H1 (cell line): ENCODE data around the gene CC2D2A. TPM values are rescaled to one million over a fixed set of nuclear protein-coding genes. Genes with fewer than 3 reads are reported as not detected.
"Not testable (repeated sequence)": the region's sequence is repeated elsewhere in the genome, so short reads cannot be mapped to it uniquely, and the experiment has no call there.

Experiments
- CTCF ChIA-PET: fragments of 300-600 bp; sonication (Branson Sonifier 250); formaldehyde crosslinking; loops from one replicate; lab custom pipeline; 2021; ENCODE audit not compliant: partially characterized antibody; lab: Charles Lee
- POLR2A ChIA-PET: fragments of 300-600 bp; sonication (Branson Sonifier 250); formaldehyde crosslinking; loops from one replicate; lab custom pipeline; 2021; ENCODE audit warnings: inconsistent platforms; ENCODE audit not compliant: partially characterized antibody; lab: Charles Lee
- DNase-seq, 2 experiments: peaks; one replicate each; pipeline versions ENCODE4 v3.0.0 to v3.0.0-alpha.2; 2010 to 2022; ENCODE audit warnings: low spot score in 2 of 2, low read depth in 1 of 2, mixed read lengths in 1 of 2
- FAIRE-seq: peaks from 2 replicates; lab custom pipeline; 2011; peaks lifted over from hg19 to GRCh38; lab: Jason Lieb, UNC
- H2AFZ ChIP-seq: 2 replicates; pipeline ENCODE4 v1.8.1; 2012; ENCODE audit warnings: low read length, inconsistent platforms
- H2AK5ac ChIP-seq: 2 replicates; pipeline ENCODE4 v1.6.1; 2013; ENCODE audit warnings: low read depth, low read length
- H2BK120ac ChIP-seq: replicated peaks from 2 replicates; pipeline ENCODE3; 2013; ENCODE audit warnings: low read depth, low read length, inconsistent platforms
- H2BK12ac ChIP-seq: 2 replicates; pipeline ENCODE4 v1.6.1; 2013; ENCODE audit warnings: low read depth, low read length
- H2BK15ac ChIP-seq: 2 replicates; pipeline ENCODE4 v1.6.1; 2013; ENCODE audit warnings: low read length
- H2BK20ac ChIP-seq: 2 replicates; pipeline ENCODE4 v1.6.1; 2013; ENCODE audit warnings: low read length
- H2BK5ac ChIP-seq: 2 replicates; pipeline ENCODE4 v1.6.1; 2013; ENCODE audit warnings: low read depth, low read length
- H3K14ac ChIP-seq: 2 replicates; pipeline ENCODE4 v1.6.1; 2013; ENCODE audit warnings: inconsistent platforms; ENCODE audit not compliant: insufficient read length
- H3K18ac ChIP-seq: 2 replicates; pipeline ENCODE4 v1.6.1; 2013; ENCODE audit warnings: low read length; ENCODE audit errors: extremely low read depth
- H3K23ac ChIP-seq: 2 replicates; pipeline ENCODE4 v1.6.1; 2013; ENCODE audit warnings: inconsistent platforms; ENCODE audit not compliant: insufficient read length
- H3K23me2 ChIP-seq: 2 replicates; pipeline ENCODE4 v1.6.1; 2013; ENCODE audit warnings: low read depth, low read length
- H3K27ac ChIP-seq: 2 replicates; pipeline ENCODE4 v1.6.1; 2011; ENCODE audit warnings: low read depth, low read length, inconsistent platforms
- H3K27me3 ChIP-seq, 4 experiments: replicated peaks in 1 of 4; 1 replicate in 1 of 4; 2 replicates in 3 of 4; pipeline versions ENCODE4 v1.6.1 to v1.8.1; 2011 to 2013; ENCODE audit warnings: low read length in 3 of 4, mild to moderate bottlenecking in 3 of 4, inconsistent platforms in 2 of 4, mixed read lengths in 2 of 4, moderate library complexity in 1 of 4; ENCODE audit not compliant: control insufficient read depth in 3 of 4, insufficient read depth in 3 of 4; ENCODE audit errors: extremely low read depth in 1 of 4
- H3K36me3 ChIP-seq, 4 experiments: 2 replicates each; pipeline versions ENCODE4 v1.6.1 to v1.8.1; 2011 to 2013; ENCODE audit warnings: mild to moderate bottlenecking in 4 of 4, low read length in 3 of 4, moderate library complexity in 2 of 4, control low read depth in 1 of 4, inconsistent platforms in 1 of 4; ENCODE audit not compliant: insufficient read depth in 4 of 4, control insufficient read depth in 2 of 4
- H3K4ac ChIP-seq: replicated peaks from 2 replicates; pipeline ENCODE3; 2013; ENCODE audit warnings: low read length, low read depth, mixed read lengths, inconsistent platforms; ENCODE audit not compliant: insufficient read length
- H3K4me1 ChIP-seq, 4 experiments: replicated peaks in 1 of 4; 1 replicate in 1 of 4; 2 replicates in 3 of 4; pipeline versions ENCODE4 v1.6.1 to v1.8.1; 2011 to 2013; ENCODE audit warnings: low read length in 3 of 4, inconsistent platforms in 2 of 4, mixed read lengths in 1 of 4; ENCODE audit not compliant: insufficient read depth in 4 of 4, control insufficient read depth in 3 of 4
- H3K4me2 ChIP-seq, 2 experiments: 2 replicates each; pipeline versions ENCODE4 v1.6.1 to v1.8.1; 2011 to 2013; ENCODE audit warnings: low read depth in 2 of 2, low read length in 2 of 2, control low read depth in 1 of 2, inconsistent platforms in 1 of 2, mild to moderate bottlenecking in 1 of 2; ENCODE audit not compliant: insufficient read depth in 1 of 2
- H3K4me3 ChIP-seq, 4 experiments: fragments of 200-600, 300-600 bp in 1 of 4; sonication (generic), shearing (Covaris generic), sonication (Bioruptor Twin) in 1 of 4; 2 replicates each; pipeline versions ENCODE4 v1.5.1 to v1.8.1; 2011 to 2016; ENCODE audit warnings: low read length in 4 of 4, low read depth in 3 of 4, control low read depth in 2 of 4, inconsistent platforms in 2 of 4, mild to moderate bottlenecking in 2 of 4, mixed read lengths in 1 of 4, moderate library complexity in 1 of 4; ENCODE audit not compliant: insufficient read depth in 2 of 4; ENCODE audit errors: extremely low read depth in 1 of 4
- H3K56ac ChIP-seq: replicated peaks from 2 replicates; pipeline ENCODE3; 2013; ENCODE audit warnings: low read depth, mild to moderate bottlenecking, mixed read lengths, low read length, inconsistent platforms; ENCODE audit not compliant: insufficient read length
- H3K79me1 ChIP-seq: 2 replicates; pipeline ENCODE4 v1.6.1; 2013; ENCODE audit warnings: low read depth, low read length, control low read depth
- H3K79me2 ChIP-seq, 2 experiments: 2 replicates each; pipeline versions ENCODE4 v1.6.1 to v1.8.1; 2012 to 2013; ENCODE audit warnings: low read length in 2 of 2, mild to moderate bottlenecking in 2 of 2, inconsistent platforms in 1 of 2; ENCODE audit not compliant: insufficient read depth in 2 of 2, control insufficient read depth in 1 of 2
- H3K9ac ChIP-seq, 4 experiments: replicated peaks in 1 of 4; 1 replicate in 1 of 4; 2 replicates in 3 of 4; pipeline versions ENCODE4 v1.6.1 to v1.8.1; 2011 to 2013; ENCODE audit warnings: low read depth in 3 of 4, low read length in 3 of 4, control low read depth in 2 of 4, mild to moderate bottlenecking in 2 of 4, moderate library complexity in 2 of 4, inconsistent platforms in 1 of 4; ENCODE audit errors: extremely low read depth in 1 of 4
- H3K9me3 ChIP-seq, 2 experiments: 2 replicates each; pipeline versions ENCODE4 v1.6.1 to v1.8.1; 2012 to 2013; ENCODE audit warnings: mild to moderate bottlenecking in 2 of 2, moderate library complexity in 2 of 2, control low read depth in 1 of 2, inconsistent platforms in 1 of 2, low read depth in 1 of 2, low read length in 1 of 2, mixed read lengths in 1 of 2; ENCODE audit not compliant: insufficient read depth in 2 of 2
- H4K20me1 ChIP-seq, 2 experiments: replicated peaks in 1 of 2; 2 replicates each; pipeline versions ENCODE3 to v1.8.1; 2011 to 2013; ENCODE audit warnings: inconsistent platforms in 2 of 2, low read length in 2 of 2, mild to moderate bottlenecking in 1 of 2; ENCODE audit not compliant: insufficient read depth in 2 of 2, control insufficient read depth in 1 of 2
- H4K5ac ChIP-seq: 2 replicates; pipeline ENCODE4 v1.6.1; 2013; ENCODE audit warnings: low read length, low read depth, mixed read lengths, inconsistent platforms; ENCODE audit not compliant: insufficient read length
- H4K8ac ChIP-seq: 2 replicates; pipeline ENCODE4 v1.8.0; 2013; ENCODE audit warnings: mild to moderate bottlenecking, moderate library complexity, low read length, inconsistent platforms; ENCODE audit not compliant: insufficient read depth; ENCODE audit errors: extremely low read depth
- H4K91ac ChIP-seq: replicated peaks from 2 replicates; pipeline ENCODE3; 2013; ENCODE audit warnings: low read length, mixed read lengths, inconsistent platforms; ENCODE audit not compliant: insufficient read length
- WGBS, 2 experiments: shearing (Covaris generic) in 1 of 2; methylation state at CpG; one replicate each; pipeline versions ENCODE4 v1.1.6 to v1.1.7; 2013 to 2015; ENCODE audit warnings: low lambda C conversion rate in 2 of 2, mixed read lengths in 2 of 2, inconsistent platforms in 1 of 2, low coverage in 1 of 2, missing lambda C conversion rate in 1 of 2; ENCODE audit not compliant: insufficient replicate concordance in 2 of 2, insufficient coverage in 1 of 2, insufficient read length in 1 of 2; ENCODE audit errors: extremely low coverage in 1 of 2, missing lambda C conversion rate in 1 of 2; 5-methylcytosine and 5-hydroxymethylcytosine counted together
- polyA plus RNA-seq, 7 experiments: library from polyadenylated mRNA; depleted of rRNA in 3 of 7; stranded (reverse) in 5 of 7; unstranded in 2 of 7; fragments of >200 nt in 5 of 7; fragments of 200-250 nt in 2 of 7; gene quantifications; 1 replicate in 5 of 7; 2 replicates in 1 of 7; 4 replicates in 1 of 7; pipeline versions ENCODE4 v1.2.1 to v1.2.3, GENCODE V29; 2011 to 2013; ENCODE audit warnings: missing spikeins in 2 of 7, mixed read lengths in 2 of 7
- total RNA-seq: library from RNA; stranded (reverse); fragmentation: NEBNext Ultra II Directional; extraction: Animal tissue kit (Norgen Biotek cat#: 25700); gene quantifications from 2 replicates; pipeline ENCODE4 v1.2.1, GENCODE V29; 2021

Gene CC2D2A
- total and polyA plus RNA-seq, 2 of the 8 experiments (the other 6 are each of a cell fraction or from before 2014, with no cell fraction given) = 11.0 to 12.2 TPM

DNA sequence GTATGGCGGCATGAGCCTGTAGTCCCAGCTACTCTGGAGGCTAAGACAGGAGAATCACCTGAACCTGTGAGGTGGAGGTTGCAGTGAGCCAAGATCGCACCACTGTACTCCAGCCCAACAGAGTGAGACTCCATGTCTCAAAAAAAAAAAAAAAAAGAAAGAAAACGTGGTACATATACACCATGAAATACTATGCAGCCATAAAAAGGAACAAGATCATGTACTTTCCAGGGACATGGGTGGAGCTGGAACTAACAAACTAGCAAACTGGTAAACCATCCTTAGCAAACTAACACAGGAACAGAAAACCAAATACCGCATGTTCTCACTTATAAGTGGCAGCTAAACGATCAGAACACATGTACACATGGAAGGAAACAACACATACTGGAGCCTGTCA is 147.7 kb downstream of the CC2D2A start:
- H2BK20ac ChIP-seq, H2BK120ac ChIP-seq, H2AK5ac ChIP-seq, H2BK15ac ChIP-seq, H3K23me2 ChIP-seq, FAIRE-seq, DNase-seq, H3K4ac ChIP-seq, H4K5ac ChIP-seq, H3K4me3 ChIP-seq, H3K27ac ChIP-seq, H3K27me3 ChIP-seq, H2AFZ ChIP-seq, H3K56ac ChIP-seq, H3K23ac ChIP-seq, POLR2A ChIA-PET, H2BK12ac ChIP-seq, H3K4me1 ChIP-seq, H3K79me1 ChIP-seq, H3K9ac ChIP-seq, H3K4me2 ChIP-seq, H4K91ac ChIP-seq, H2BK5ac ChIP-seq, H3K14ac ChIP-seq, H3K18ac ChIP-seq, H4K8ac ChIP-seq, H4K20me1 ChIP-seq: not testable (repeated sequence)
- Histone ChIP-seq H3K79me2 (peaks cover 0 to 59% of the 10 kb centered on the region in 2 experiments; a peak in 3 of 4 replicates), H3K9me3 (peaks cover 14 to 20% of the 10 kb centered on the region in 2 experiments), H3K36me3 (peaks cover 0 to 19% (median 9%) of the 10 kb centered on the region in 4 experiments; a peak in 3 of 8 replicates)
- 90% methylated on average over 3 of the region's 5 CpGs; no CpG with 5 or more reads in 1 of the 2 experiments for WGBS, 2 experiments
- CTCF ChIA-PET = interaction anchor here (0.7 to 1.9 kb wide), 3 partner anchors 122 to 379 kb away, joined by 3 to 5 read pairs (median 3); no protein-coding TSS in a partner anchor
